ENCODE results near the gene LYSMD1. TPM values are rescaled to one million over a fixed set of nuclear protein-coding genes. Genes with fewer than 3 reads are reported as not detected.

The LYSMD1 gene
- total and polyA plus RNA-seq, 2 of the 8 experiments (the other 6 are each of a cell fraction or from before 2014, with no cell fraction given), result 2.4 to 6.0 TPM

DNA sequence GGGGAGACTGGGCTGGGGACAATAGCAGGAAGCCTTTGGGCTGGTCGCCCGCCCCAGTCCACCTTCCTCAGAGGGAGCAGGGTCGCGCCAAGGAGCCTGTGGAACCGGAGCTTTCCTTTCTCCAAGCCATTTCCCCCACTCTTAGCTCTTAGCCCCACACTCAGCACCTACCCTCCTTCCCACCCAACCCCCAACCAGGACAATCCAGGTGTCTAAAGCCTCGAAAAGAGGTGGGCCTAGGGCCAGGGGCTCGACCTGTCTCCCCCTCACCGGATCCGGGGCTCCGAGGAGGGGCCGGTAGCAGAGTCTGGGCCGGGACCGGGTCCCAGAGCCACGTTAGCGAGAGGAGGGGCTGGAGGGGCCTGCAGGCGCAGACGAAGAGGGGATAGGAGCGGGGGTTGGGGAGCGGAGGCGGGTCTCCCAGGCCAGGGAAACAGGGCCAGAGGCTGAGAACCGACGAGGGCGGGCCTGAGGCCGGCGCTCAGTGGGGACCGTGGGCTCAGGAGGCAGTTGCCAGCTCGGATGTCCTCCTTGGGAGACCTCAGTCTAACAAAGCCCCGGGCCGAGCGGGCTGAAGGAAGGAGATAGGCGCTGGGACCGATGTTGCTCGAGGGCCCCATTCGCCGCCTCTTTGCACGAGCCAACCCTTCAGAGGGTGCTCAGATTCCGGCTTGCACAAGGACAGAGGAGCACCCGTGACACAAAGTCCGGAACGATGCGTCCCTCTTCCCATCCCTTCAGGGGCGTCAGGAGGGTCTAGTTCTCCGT, 20.2 kb downstream of the LYSMD1 start:
- DNase-seq (ENCODE audit: low read depth in 1 of 2, low spot score in 2 of 2) (peak in 1 of 2 experiments; percentile 77), FAIRE-seq (no peak)
- Histone ChIP-seq H2BK120ac (replicated peaks; ENCODE audit: low read depth, low read length) (no peak overlapping the region), H4K8ac (ENCODE audit: extremely low read depth, insufficient read depth, low read length) (0 out of 2 replicates have a peak overlapping the region, but pooled peaks have one; percentile 19), H2BK5ac (ENCODE audit: low read depth, low read length) (peak overlapping the region; percentile 3; the same call in 1 of the 2 replicates), H3K18ac (ENCODE audit: extremely low read depth, low read length) (peak overlapping the region; percentile 73), H4K20me1 (replicated peaks in 1 of 2; ENCODE audit: control insufficient read depth in 1 of 2, insufficient read depth in 2 of 2, low read length in 2 of 2) (no peaks in the 10 kb centered on the region), H3K23me2 (ENCODE audit: low read depth, low read length) (peaks cover 16% of the 10 kb centered on the region), H3K79me1 (ENCODE audit: low read depth, low read length) (peaks cover 5% of the 10 kb centered on the region; the same call in 1 of the 2 replicates), H2AK5ac (ENCODE audit: low read depth, low read length) (no peak overlapping the region), H3K27me3 (replicated peaks in 1 of 4; ENCODE audit: control insufficient read depth in 3 of 4, extremely low read depth in 1 of 4, insufficient read depth in 3 of 4, low read length in 3 of 4) (peaks cover 0 to 17% (median 8%) of the 10 kb centered on the region in 4 experiments; a peak in 5 of 7 replicates), H4K91ac (replicated peaks; ENCODE audit: insufficient read length, low read length) (peak overlapping the region; percentile 63), H3K79me2 (ENCODE audit: control insufficient read depth in 1 of 2, insufficient read depth in 2 of 2, low read length in 2 of 2) (no peaks in the 10 kb centered on the region), H3K4me1 (replicated peaks in 1 of 4; ENCODE audit: control insufficient read depth in 3 of 4, insufficient read depth in 4 of 4, low read length in 3 of 4) (peaks cover 15 to 31% (median 21%) of the 10 kb centered on the region in 4 experiments), H3K4ac (replicated peaks; ENCODE audit: insufficient read length, low read depth, low read length) (peak overlapping the region; percentile 72), H2AFZ (ENCODE audit: low read length) (peak overlapping the region; percentile 38; the same call in 1 of the 2 replicates), H3K23ac (ENCODE audit: insufficient read length) (no peak overlapping the region), H3K4me3 (ENCODE audit: extremely low read depth in 1 of 4, insufficient read depth in 2 of 4, low read depth in 3 of 4, low read length in 4 of 4) (peak overlapping the region; percentile 81 to 88 (median 85)), H3K56ac (replicated peaks; ENCODE audit: insufficient read length, low read depth, low read length) (no peak overlapping the region), H4K5ac (ENCODE audit: insufficient read length, low read depth, low read length) (no peak overlapping the region), H2BK20ac (ENCODE audit: low read length) (no peak overlapping the region; the same call in 1 of the 2 replicates), H2BK15ac (ENCODE audit: low read length) (peak overlapping the region; percentile 49; the same call in 1 of the 2 replicates), H2BK12ac (ENCODE audit: low read depth, low read length) (no peak overlapping the region; the same call in 1 of the 2 replicates), H3K9me3 (ENCODE audit: insufficient read depth in 2 of 2, low read depth in 1 of 2, low read length in 1 of 2) (no peaks in the 10 kb centered on the region), H3K36me3 (ENCODE audit: control insufficient read depth in 2 of 4, insufficient read depth in 4 of 4, low read length in 3 of 4) (no peaks in the 10 kb centered on the region), H3K4me2 (ENCODE audit: insufficient read depth in 1 of 2, low read depth in 2 of 2, low read length in 2 of 2) (peak overlapping the region; percentile 98 to 100), H3K14ac (ENCODE audit: insufficient read length) (no peak overlapping the region), H3K27ac (ENCODE audit: low read depth, low read length) (no peak overlapping the region), H3K9ac (replicated peaks in 1 of 4; ENCODE audit: extremely low read depth in 1 of 4, low read depth in 3 of 4, low read length in 3 of 4) (peak overlapping the region in 3 of 4 experiments; percentile 40 to 59 (median 54); a peak in 5 of 7 replicates)
- TF ChIP-seq CHD2 (IDR thresholded peaks at IDR 0.05; ENCODE audit: low read length) (no peak), SAP30 (IDR thresholded peaks at IDR 0.05; ENCODE audit: insufficient read depth, insufficient replicate concordance, low read length) (peak; percentile 26), TAF1 (IDR thresholded peaks at IDR 0.05; ENCODE audit: low read depth, low read length) (0 out of 2 replicates have a peak, but pooled peaks have one; percentile 15), POLR2AphosphoS5 (IDR thresholded peaks at IDR 0.05; ENCODE audit: low read depth, low read length) (no peak)
- TF ChIP-seq, protein P1, sequence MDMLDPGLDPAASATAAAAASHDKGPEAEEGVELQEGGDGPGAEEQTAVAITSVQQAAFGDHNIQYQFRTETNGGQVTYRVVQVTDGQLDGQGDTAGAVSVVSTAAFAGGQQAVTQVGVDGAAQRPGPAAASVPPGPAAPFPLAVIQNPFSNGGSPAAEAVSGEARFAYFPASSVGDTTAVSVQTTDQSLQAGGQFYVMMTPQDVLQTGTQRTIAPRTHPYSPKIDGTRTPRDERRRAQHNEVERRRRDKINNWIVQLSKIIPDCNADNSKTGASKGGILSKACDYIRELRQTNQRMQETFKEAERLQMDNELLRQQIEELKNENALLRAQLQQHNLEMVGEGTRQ (IDR thresholded peaks at IDR 0.05; ENCODE audit: low read length), result no peak
- TF ChIP-seq, protein P2, sequence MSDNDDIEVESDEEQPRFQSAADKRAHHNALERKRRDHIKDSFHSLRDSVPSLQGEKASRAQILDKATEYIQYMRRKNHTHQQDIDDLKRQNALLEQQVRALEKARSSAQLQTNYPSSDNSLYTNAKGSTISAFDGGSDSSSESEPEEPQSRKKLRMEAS (IDR thresholded peaks at IDR 0.05), result peak; percentile 13; the same call in 1 of the 2 replicates
- TF ChIP-seq, protein P3, sequence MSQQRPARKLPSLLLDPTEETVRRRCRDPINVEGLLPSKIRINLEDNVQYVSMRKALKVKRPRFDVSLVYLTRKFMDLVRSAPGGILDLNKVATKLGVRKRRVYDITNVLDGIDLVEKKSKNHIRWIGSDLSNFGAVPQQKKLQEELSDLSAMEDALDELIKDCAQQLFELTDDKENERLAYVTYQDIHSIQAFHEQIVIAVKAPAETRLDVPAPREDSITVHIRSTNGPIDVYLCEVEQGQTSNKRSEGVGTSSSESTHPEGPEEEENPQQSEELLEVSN (IDR thresholded peaks at IDR 0.05), result peak; percentile 76
- ChIA-PET CTCF (ENCODE audit: partially characterized antibody) (interaction anchor here (0.7 to 4.7 kb wide), 7 partner anchors 10 to 54 kb away, joined by 3 to 54 read pairs (median 5); no protein-coding TSS in a partner anchor), POLR2A (ENCODE audit: partially characterized antibody) (interaction anchor here (1.1 to 10.7 kb wide), 7 partner anchors 10 to 183 kb away, joined by 3 to 124 read pairs (median 6); partner anchors contain the start of genes LYSMD1, SCNM1 and TNFAIP8L2)
- WGBS, 2 experiments (ENCODE audit: extremely low coverage in 1 of 2, insufficient coverage in 1 of 2, insufficient read length in 1 of 2, insufficient replicate concordance in 2 of 2, low coverage in 1 of 2, low lambda C conversion rate in 2 of 2, missing lambda C conversion rate in 1 of 2), result 3% methylated on average over 41 of the region's 43 CpGs; no CpG with 5 or more reads in 1 of the 2 experiments
